DND-41 (cell line): ENCODE results near the gene SLC38A8.

Experiments
- ATAC-seq: fragments of 200-7000 bp; cut with Tn5 transposase; 3 replicates; pipeline ENCODE4 v1.9.1; 2021; ENCODE audit warnings: low read depth; ENCODE audit not compliant: insufficient read depth
- DNase-seq: peaks from one replicate; pipeline ENCODE4 v3.0.0-alpha.2; 2020
- H2AFZ ChIP-seq: 2 replicates; pipeline ENCODE4 v1.6.0; 2012; ENCODE audit warnings: low read depth, low read length
- H3K27ac ChIP-seq: 2 replicates; pipeline ENCODE4 v1.5.1; 2012; ENCODE audit warnings: low read length, inconsistent platforms
- H3K27me3 ChIP-seq: fragments of 200-600 bp; sonication (generic); 2 replicates; pipeline ENCODE4 v1.6.0; 2012; ENCODE audit warnings: low read length, mild to moderate bottlenecking, inconsistent platforms; ENCODE audit not compliant: insufficient read depth, poor library complexity
- H3K36me3 ChIP-seq: 2 replicates; pipeline ENCODE4 v1.5.1; 2012; ENCODE audit warnings: low read length, inconsistent platforms; ENCODE audit not compliant: insufficient read depth
- H3K4me1 ChIP-seq: 2 replicates; pipeline ENCODE4 v1.5.1; 2012; ENCODE audit warnings: mild to moderate bottlenecking, low read length; ENCODE audit not compliant: insufficient read depth
- H3K4me2 ChIP-seq: 2 replicates; pipeline ENCODE4 v1.6.0; 2012; ENCODE audit warnings: mild to moderate bottlenecking, moderate library complexity, low read length, inconsistent platforms; ENCODE audit not compliant: insufficient read depth
- H3K4me3 ChIP-seq, 2 experiments: fragments of 200-600 bp in 1 of 2; shearing (Covaris generic) in 1 of 2; 2 replicates each; pipeline ENCODE4 v1.5.1; 2012 to 2016; ENCODE audit warnings: inconsistent platforms in 2 of 2, low read length in 2 of 2, mild to moderate bottlenecking in 2 of 2, low read depth in 1 of 2, moderate library complexity in 1 of 2
- H3K79me2 ChIP-seq: 2 replicates; pipeline ENCODE4 v1.6.0; 2012; ENCODE audit warnings: low read length, inconsistent platforms; ENCODE audit not compliant: insufficient read depth
- H3K9ac ChIP-seq: 2 replicates; pipeline ENCODE4 v1.6.0; 2012; ENCODE audit warnings: low read depth, mild to moderate bottlenecking, inconsistent platforms, low read length, moderate library complexity
- H3K9me3 ChIP-seq: 2 replicates; pipeline ENCODE4 v1.5.1; 2012; ENCODE audit warnings: low read length, moderate library complexity, mild to moderate bottlenecking, inconsistent platforms; ENCODE audit not compliant: insufficient read depth, severe bottlenecking
- H4K20me1 ChIP-seq: 2 replicates; pipeline ENCODE4 v1.6.0; 2012; ENCODE audit warnings: low read length; ENCODE audit not compliant: insufficient read depth
- EZH2 ChIP-seq: IDR thresholded peaks from 3 replicates; pipeline ENCODE4 v1.6.1; 2012; ENCODE audit warnings: borderline replicate concordance, low read depth, mild to moderate bottlenecking, moderate library complexity, low read length, inconsistent platforms; ENCODE audit not compliant: severe bottlenecking
- TF ChIP-seq, protein P1 (sequence below): IDR thresholded peaks from 2 replicates; pipeline ENCODE4 v1.5.1; 2012; ENCODE audit warnings: borderline replicate concordance, low read length, moderate library complexity, mild to moderate bottlenecking; ENCODE audit not compliant: poor library complexity, severe bottlenecking; ENCODE audit errors: extremely low read depth

Gene SLC38A8

DNA sequence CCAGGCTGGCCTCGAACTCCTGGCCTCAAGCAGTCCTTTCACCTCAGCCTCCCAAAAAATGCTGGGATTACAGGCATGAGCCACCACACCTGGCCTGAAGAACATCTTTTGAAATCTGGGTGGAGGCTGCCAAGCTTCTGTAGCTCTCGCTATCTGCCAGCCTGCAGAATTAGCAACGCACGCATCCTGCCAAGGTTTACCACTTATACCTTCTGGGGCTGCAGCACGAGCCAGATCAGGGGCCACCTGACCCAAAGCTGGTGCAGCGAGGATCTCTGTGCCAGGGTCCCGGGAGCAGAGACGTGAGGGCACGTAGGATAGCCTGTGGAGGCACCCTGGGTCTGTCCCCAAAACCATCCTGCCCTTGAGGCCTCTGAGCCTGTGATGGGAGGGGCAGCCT, 22.2 kb downstream of the SLC38A8 start:
- Histone ChIP-seq H3K4me3 (no peak overlapping the region), H3K9ac (no peak overlapping the region), H3K9me3 (peaks cover 12% of the 10 kb centered on the region), H3K27ac (no peak overlapping the region), H3K36me3 (no peaks in the 10 kb centered on the region), H2AFZ (no peak overlapping the region), H3K79me2 (no peaks in the 10 kb centered on the region), H3K27me3 (no peaks in the 10 kb centered on the region), H3K4me1 (no peaks in the 10 kb centered on the region), H4K20me1 (no peaks in the 10 kb centered on the region), H3K4me2 (no peak overlapping the region)
- DNase-seq (no peak), ATAC-seq (no peak)
- TF ChIP-seq, protein P1, sequence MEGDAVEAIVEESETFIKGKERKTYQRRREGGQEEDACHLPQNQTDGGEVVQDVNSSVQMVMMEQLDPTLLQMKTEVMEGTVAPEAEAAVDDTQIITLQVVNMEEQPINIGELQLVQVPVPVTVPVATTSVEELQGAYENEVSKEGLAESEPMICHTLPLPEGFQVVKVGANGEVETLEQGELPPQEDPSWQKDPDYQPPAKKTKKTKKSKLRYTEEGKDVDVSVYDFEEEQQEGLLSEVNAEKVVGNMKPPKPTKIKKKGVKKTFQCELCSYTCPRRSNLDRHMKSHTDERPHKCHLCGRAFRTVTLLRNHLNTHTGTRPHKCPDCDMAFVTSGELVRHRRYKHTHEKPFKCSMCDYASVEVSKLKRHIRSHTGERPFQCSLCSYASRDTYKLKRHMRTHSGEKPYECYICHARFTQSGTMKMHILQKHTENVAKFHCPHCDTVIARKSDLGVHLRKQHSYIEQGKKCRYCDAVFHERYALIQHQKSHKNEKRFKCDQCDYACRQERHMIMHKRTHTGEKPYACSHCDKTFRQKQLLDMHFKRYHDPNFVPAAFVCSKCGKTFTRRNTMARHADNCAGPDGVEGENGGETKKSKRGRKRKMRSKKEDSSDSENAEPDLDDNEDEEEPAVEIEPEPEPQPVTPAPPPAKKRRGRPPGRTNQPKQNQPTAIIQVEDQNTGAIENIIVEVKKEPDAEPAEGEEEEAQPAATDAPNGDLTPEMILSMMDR: no peak
- no peak for TF ChIP-seq EZH2

DNA sequence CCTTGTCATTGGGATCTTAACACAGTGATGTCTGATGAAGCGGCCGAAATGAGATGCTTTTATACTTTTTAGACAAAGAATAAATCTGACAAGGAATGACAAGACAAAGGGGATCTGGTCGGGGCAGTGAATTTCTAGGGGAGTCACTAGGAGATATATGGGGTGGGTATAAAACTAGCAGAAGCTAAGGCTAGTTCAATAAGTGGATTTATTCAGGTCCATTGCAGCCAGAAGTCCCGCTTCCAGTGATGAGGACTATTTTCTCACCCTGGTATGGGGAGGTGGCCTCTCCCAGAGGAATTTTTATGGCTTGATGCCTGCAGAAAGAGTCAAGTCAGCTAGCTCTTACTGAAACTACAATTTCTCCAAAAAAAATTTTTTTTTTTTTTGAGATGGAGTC, 23.9 kb downstream of the SLC38A8 start:
- no peaks in the 10 kb centered on the region for H3K27me3 ChIP-seq
- H4K20me1 ChIP-seq: no peaks in the 10 kb centered on the region
- H3K9ac ChIP-seq: no peak overlapping the region
- ATAC-seq (no peak), DNase-seq (no peak)
- no peak overlapping the region for H2AFZ ChIP-seq
- H3K27ac ChIP-seq: no peak overlapping the region
- no peaks in the 10 kb centered on the region for H3K4me1 ChIP-seq
- no peaks in the 10 kb centered on the region for H3K79me2 ChIP-seq
- H3K9me3 ChIP-seq: peaks cover 12% of the 10 kb centered on the region
- no peaks in the 10 kb centered on the region for H3K36me3 ChIP-seq
- H3K4me2 ChIP-seq: no peak overlapping the region
- TF ChIP-seq EZH2: no peak
- TF ChIP-seq, protein P1: no peak
- H3K4me3 ChIP-seq: no peak overlapping the region

DNA sequence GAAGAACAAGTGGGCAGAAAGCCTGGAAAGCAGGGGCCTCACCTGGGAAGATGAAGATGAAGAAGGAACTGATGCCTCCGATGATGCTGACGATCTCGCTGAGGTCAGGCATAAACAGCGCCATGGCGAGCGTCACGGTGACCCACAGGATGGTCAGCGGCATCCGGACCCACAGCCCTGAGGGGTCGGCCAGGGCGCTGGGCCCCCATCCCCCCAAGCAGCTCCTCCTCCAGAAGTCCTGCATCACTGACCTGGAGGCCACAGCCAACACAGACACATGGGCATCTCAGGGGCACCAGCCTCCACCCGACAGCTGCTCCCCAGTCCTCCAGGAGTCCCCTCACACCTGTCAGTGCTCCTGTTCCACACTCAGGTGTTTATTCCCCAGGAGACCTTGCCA, 26.1 kb downstream of the SLC38A8 start:
- H3K4me1 ChIP-seq: no peaks in the 10 kb centered on the region
- no peaks in the 10 kb centered on the region for H4K20me1 ChIP-seq
- ATAC-seq: no peak

DNA sequence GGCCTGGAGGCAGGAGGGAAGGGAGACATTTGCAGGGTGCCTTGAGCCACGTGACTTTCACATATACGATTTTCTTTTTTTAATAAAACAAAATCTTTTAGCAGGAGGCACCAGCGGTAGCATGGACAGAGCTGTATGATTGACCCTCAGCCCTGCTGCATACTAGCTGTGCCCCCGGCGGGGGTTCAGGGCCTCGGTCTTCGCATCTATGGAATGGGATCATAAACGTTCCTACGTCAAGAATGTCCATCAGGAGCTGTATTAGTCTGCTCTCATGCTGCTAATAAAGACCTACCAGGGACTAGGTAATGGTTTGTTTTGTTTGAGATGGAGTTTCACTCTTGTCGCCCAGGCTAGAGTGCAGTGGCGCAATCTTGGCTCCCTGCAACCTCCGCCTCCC, 27.2 kb downstream of the SLC38A8 start:
- ATAC-seq (no peak), DNase-seq (no peak)
- H3K4me1 ChIP-seq: no peaks in the 10 kb centered on the region
- H3K27ac ChIP-seq: no peak overlapping the region
- H3K4me3 ChIP-seq: no peak overlapping the region
- no peak overlapping the region for H3K4me2 ChIP-seq
- no peaks in the 10 kb centered on the region for H3K36me3 ChIP-seq
- peaks cover 3% of the 10 kb centered on the region for H3K27me3 ChIP-seq
- H3K79me2 ChIP-seq: no peaks in the 10 kb centered on the region
- TF ChIP-seq EZH2: no peak
- TF ChIP-seq, protein P1: no peak
- H4K20me1 ChIP-seq: no peaks in the 10 kb centered on the region
- H3K9me3 ChIP-seq: peaks cover 4% of the 10 kb centered on the region
- H3K9ac ChIP-seq: no peak overlapping the region
- H2AFZ ChIP-seq: no peak overlapping the region

More for the DNA sequence above, 26.1 kb downstream of the SLC38A8 start:
- no peak for DNase-seq
- Histone ChIP-seq H3K79me2 (no peaks in the 10 kb centered on the region), H3K9ac (no peak overlapping the region), H3K27ac (no peak overlapping the region), H2AFZ (no peak overlapping the region), H3K4me3 (no peak overlapping the region), H3K36me3 (no peaks in the 10 kb centered on the region), H3K9me3 (peaks cover 9% of the 10 kb centered on the region), H3K27me3 (peaks cover 3% of the 10 kb centered on the region), H3K4me2 (no peak overlapping the region)
- no peak for TF ChIP-seq EZH2
